DMS 273 treated with DMSO at 0.1 percent for 48 hours (cell line): ENCODE data around the gene ANKS6.

Source experiments
- DNase-seq: peaks from one replicate; lab custom pipeline; 2025; lab: John Stamatoyannopoulos, UW

The ANKS6 gene

GRCh38 chr9:98796364-98797101 is at the start of gene ANKS6:
Gene ANKS6 (minus strand): TSS chr9:98796555. CDS start chr9:98796491, 64 bp downstream.
- no peak for DNase-seq

- DNase-seq = no peak
Observed at GRCh38 chr9:98846081-98846480, 49.7 kb upstream of the ANKS6 start.

DNA sequence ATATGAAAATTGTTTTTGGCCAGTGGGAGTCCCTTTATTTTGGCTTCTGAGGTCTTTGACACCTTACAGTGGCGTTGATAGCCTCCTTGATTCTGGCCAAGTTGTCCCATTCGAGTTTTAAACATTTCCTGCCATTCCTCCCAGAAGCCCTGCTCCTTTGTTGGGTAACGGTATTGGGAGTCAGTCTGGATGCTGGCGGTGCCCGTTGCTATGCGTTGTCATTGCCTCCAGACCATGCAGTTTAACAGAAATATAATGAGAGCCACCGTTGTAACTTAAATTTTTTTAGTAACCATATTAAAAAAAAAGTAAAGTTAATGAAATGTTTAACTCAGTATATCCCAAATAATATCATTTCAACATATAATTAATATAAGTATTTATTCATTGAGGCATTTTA is 46.2 kb upstream of the ANKS6 start:
- DNase-seq = no peak

GRCh38 chr9:98839724-98840123 is 43.4 kb upstream of the ANKS6 start:
- DNase-seq = no peak

DNA sequence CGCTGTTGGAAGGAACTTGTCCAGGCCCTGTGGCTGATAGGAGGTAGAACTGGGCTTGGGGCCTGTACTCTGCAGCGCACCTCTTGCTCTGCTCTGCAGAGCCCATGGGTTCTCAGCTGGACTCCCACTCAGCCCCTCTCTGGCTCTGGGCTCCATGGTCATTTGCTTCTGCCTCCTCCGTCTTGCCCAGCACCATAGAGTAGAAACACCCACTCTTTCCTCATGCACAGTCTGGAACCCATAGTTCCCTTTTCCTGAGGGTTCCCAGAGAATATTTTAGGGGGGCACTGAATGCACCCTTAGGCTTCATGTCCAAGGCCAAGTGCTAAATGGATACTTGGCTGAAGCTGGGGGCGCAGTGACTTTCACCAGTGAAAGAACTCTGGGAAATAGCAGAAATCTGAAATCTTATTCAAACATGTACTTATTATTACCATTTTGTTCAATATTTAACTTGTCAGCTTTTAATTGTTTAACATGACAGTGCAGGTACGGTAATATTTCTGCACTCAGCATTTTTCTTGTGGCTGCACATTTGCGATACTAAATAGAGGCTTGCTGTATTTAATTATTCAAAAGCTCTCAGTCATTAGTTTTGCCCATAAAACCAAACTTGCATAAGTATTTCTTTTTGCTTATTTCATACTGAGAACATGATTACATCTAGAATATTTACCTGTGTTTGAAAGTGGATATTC is 42.7 kb upstream of the ANKS6 start:
- DNase-seq = no peak

GRCh38 chr9:98838155-98838867 is 42.0 kb upstream of the ANKS6 start:
- peak; percentile 51 for DNase-seq

DNA sequence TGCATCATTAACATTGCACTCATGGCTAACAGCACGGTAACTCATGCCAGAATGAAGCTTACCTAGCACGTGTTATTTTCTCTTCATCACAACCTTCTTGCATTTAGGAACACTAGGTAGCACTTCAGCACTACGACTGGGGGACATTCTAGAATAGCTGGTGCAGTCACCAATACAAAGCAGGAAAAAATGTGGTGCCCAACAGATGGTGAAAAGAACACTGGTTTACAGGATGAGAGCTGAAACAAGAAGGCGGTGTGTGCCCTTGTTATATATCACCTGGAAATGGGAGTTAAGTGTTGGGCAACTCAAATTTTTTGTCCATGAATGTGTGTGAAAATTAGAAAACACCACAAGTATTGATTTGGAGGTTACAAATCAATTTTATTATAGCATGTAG is 41.2 kb upstream of the ANKS6 start:
- no peak for DNase-seq

DNA sequence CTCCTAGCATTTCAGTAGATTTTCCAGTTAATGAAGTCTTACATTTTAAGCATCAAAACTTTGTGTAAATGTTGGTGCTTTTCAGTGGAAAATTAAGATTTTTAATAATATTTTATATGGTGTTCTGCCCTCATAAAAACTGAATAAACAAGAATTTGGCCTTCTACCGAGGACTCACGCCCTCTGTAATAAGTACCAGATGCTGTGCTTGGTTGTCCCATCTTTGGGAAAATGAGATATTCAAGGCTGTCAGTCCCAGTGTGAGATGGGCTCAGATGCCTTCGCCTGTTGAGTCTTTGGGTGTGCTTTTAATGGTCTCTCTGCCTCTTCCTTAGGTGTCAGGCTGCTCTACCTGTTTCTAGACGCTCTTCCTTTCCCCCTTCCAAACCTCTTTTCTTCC is 39.9 kb upstream of the ANKS6 start:
- no peak for DNase-seq

DNA sequence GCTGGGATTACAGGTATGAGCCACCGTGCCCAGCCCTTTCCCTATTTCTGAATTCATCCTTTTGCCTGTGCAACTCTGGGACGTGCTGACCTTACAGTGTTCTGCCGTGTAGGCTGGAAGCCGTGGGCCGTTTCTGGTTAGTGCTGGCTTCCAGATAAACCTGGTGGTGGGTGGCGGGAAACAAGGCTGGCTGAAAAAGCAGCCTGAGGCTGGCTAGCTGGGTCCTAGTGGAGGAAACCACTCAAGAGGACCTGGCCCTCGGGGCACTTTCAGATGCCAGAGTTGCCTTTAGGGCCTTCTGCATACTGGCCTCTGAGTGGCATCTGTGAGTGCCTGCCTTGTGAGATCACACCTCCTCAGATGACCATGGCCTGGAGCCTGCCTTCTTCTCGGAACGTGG is 38.0 kb upstream of the ANKS6 start:
- no peak for DNase-seq

DNA sequence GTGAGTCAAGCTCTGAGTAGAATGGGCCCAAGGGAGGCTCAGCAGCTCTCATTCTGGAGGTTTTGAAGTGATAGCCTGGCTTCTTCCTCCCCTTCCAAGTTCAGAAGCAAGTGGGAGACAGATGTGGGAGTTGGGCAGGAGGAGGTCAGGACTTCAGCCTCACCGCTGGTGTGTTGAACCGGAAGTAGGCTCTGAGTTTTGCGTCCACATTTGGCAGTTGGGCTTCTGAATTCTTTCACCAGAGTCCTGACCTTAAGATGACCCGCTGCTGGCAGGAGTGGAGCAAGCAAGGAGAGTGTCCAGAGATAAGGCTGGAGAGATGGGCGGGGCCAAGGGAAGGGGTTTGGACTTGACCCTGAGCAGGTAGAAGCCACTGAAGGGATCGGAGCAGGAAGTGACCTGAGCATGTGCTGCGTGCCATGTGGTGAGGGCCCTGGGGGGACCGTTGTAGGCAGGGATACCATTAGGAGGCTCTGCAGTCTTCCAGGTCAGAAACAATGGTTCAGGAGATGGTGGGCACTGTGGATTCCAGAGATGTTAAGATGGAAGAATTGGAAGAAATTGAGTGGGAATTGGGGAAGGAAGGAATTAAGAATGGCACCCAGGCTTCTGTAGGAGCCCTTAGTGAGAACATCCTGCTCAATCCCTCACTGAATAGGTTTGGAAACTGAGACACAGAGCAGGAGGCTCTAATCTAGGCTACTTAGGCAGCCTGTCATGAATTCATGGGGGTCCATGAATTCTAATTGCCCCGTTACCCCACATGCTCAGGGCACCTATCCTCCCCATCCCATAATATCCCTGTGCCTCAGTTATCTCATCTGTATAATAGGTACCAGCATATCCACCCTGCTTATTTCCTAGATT is 37.0 kb upstream of the ANKS6 start:
- DNase-seq = no peak

DNA sequence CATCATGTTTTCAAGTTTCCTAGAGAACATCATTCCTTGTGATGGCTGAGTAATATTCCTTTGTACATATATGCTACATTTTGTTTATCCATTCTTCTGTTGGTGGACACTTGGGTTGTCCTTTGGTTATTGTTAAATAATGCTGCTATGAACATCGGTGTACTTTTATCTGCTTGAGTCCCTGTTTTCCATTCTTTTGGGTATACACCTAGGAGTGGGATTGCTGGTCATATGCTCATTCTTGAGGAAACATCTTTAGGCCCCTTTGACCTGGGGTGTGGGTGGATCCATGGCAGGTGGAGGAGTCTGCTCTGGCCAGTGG is 36.4 kb upstream of the ANKS6 start:
- DNase-seq = no peak

DNA sequence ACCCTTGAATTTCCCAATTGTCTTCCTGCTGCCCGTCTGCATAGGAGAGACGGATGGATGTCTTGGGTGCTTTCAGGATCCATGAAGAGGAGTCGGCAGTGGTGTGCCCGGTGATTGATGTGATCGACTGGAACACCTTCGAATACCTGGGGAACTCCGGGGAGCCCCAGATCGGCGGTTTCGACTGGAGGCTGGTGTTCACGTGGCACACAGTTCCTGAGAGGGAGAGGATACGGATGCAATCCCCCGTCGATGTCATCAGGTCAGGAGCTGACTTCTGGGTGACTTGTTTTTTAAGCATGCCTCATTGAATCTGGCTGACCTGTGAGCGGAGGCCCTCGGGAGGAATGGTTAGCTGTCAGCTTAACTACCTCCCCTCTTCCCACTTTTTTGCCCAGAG is 35.3 kb upstream of the ANKS6 start:
- no peak for DNase-seq

DNA sequence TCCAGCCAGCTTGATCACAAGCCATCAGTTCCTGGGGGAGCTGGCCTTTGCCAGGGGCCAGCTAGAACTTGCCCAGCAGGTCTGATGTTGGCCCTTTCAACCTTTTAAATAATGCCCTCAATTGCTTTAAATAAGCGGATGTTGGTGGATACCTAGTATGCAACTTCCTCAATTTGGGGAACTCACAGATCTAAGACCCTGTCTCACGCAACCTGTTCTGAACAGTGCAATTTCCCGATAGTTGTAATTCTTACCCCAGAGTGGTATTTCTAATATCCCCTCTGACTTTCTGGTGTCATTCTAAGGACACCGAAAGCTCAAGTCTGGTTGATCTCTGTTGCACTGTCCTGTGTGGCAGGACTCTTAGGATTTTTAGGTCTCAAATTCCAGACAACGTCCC is 34.2 kb upstream of the ANKS6 start:
- DNase-seq = no peak

DNA sequence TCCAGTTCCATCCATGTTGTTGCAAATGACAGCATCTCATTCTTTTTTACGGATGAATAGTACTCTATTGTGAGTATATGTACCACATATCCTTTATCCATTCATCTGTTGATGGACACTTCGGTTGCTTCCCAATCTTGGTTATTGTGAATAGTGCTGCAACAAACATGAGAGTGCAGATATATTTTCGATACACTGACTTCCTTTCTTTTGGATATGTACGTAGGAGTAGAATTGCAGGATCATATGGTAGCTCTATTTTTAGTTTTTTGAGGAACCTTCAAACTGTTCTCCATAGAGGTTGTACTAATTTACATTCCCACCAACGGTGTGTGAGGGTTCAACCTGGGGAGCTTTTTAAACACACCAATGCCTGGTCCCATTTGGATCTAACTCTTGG is 33.4 kb upstream of the ANKS6 start:
- no peak for DNase-seq

- no peak for DNase-seq
Observed at GRCh38 chr9:98826716-98827115, 30.4 kb upstream of the ANKS6 start.

DNA sequence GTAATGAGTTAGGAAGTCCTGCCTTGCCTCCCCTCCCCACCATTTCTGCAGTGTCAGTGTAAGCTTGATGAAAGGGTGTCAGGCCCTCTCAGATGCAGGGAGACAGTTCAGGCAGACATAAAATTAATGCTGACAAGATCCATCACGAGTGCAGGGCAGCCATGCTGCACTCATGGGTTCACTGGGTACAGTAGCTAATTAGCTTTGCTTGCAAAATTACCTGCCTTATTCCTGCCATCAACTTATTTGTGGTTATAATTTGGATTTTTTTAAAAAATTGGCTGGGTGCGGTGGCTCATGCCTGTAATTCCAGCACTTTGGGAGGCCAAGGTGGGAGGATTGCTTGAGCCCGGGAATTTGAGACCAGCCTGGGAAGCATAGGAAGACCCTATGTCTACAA is 29.1 kb upstream of the ANKS6 start:
- no peak for DNase-seq

DNA sequence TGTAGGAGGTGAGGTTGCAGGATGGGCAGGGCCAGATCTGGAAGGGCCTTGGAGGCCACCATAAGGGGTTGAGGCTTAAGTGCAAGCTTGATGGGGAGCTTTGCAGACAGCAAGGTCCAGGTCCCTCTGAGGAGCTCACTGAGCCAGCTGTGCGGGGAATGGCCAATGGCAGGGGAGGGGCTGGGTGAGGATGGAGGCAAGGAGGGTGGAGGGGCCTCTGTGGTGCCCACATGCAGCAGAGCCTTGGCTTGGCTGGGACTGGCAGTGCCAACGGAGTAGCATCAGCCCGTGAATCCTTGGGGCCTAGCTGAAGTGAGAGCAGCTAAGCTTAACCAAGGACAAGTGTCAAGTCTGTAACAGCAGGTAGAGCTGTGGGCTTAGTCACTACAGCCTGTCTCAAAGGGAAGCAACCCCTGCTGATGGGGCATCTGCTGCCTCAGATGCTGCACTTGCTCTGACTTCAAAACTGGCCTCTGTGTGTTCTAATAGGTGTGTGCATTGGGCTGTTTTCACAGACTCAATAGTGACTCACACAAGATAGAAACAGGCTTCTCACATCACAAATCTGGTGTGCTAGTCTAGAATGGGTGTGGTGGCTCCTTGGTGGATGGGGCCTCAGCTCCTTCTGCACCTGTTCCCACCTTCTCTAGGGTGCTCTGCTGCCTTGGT is 27.4 kb upstream of the ANKS6 start:
- peak; percentile 30 for DNase-seq

GRCh38 chr9:98822661-98823060 is 26.3 kb upstream of the ANKS6 start:
- DNase-seq = no peak

DNA sequence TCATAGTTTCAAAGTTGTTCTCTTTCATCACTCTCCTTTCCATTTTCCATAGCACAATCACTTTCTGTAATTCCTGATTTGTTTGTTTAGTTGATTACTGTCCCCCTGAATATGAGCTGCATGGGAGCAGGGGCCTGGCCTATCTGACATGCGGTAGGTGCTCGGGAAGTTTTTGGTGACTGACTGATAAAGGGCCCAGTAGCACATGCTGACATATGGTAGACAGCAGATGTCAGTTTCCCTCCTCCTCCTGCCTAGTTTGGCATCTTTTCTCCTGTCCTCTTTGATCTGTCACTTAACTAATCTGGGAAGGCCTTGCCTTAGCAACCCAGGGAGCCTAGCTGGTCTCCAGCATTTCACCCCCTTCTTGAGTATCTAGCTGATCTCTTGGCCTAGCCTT is 25.5 kb upstream of the ANKS6 start:
- DNase-seq = no peak

DNA sequence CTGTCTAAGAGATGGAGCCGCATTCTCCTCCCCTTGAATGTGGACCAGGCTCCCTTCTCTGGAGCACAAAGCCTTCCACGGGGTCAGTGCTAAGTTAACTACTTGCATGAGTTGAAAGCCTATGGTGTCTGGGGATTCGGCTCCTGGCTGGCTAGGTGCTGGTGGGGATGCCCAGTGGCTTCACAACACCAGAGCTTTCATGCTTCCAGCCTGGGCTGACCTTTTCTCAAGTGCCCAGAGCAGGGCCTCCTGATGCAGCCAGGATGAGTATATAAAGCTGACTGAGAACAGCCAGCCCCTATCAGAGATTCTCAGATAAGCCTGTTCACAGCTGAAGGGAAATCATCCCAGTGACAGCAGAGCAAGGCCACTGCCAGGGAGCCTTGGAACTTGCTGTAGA is 22.9 kb upstream of the ANKS6 start:
- DNase-seq = no peak

DNA sequence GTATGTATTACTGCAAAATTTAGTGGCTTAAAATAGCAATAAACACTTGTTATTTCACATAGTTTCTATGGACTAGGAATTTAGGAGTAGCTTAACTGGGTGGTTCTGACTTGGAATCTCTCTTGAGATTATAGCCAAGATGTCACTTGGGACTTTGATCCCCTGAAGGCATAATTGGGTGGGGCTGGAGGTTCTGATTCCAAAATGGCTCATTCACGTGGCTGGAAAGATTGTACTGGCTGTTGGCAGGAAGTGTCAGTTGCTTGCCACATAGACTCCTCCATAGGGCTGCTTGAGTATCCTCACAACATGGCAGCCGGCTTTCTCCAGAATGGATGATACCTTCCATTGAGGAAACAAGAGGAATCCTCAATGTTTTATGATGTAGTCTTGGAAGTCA is 22.4 kb upstream of the ANKS6 start:
- no peak for DNase-seq
